Colonic mucosa (tissue), 4 donors: ENCODE results near the gene PGC. TPM values are rescaled to one million over a fixed set of nuclear protein-coding genes. Genes with fewer than 3 reads are reported as not detected.

Experiments used
- DNase-seq: peaks from one replicate; pipeline ENCODE4 v3.0.0-alpha.2; 2020
- H3K27ac ChIP-seq: fragments of 200-600 bp; one replicate; pipeline ENCODE4 v1.8.0; 2021
- H3K27me3 ChIP-seq: fragments of 200-600 bp; one replicate; pipeline ENCODE4 v1.8.0; 2021
- H3K36me3 ChIP-seq: fragments of 200-600 bp; one replicate; pipeline ENCODE4 v1.8.0; 2021
- H3K4me1 ChIP-seq: fragments of 200-600 bp; one replicate; pipeline ENCODE4 v1.8.0; 2021; ENCODE audit warnings: mild to moderate bottlenecking
- H3K4me3 ChIP-seq: fragments of 200-600 bp; one replicate; pipeline ENCODE4 v1.8.0; 2021
- H3K9ac ChIP-seq, 2 donors: one replicate each; pipeline ENCODE4 v1.7.0; 2013; ENCODE audit warnings: control low read depth in 2 of 2, low read depth in 2 of 2, low read length in 2 of 2
- H3K9me3 ChIP-seq: fragments of 200-600 bp; one replicate; pipeline ENCODE4 v1.8.0; 2021
- CTCF ChIP-seq: fragments of 200-600 bp; IDR thresholded peaks from one replicate; pipeline ENCODE4 v1.8.0; 2022; ENCODE audit warnings: antibody characterized with exemption, mild to moderate bottlenecking
- intact Hi-C: fragments of 100-400 bp; cut with DNase I; formaldehyde crosslinking; loops from one replicate; pipeline ENCODE4 v1.14.1; 2022
- total RNA-seq, 2 donors: library from RNA; stranded (reverse); fragmentation: NEBNext Ultra II Directional in 1 of 2; extraction: Animal tissue kit (Norgen Biotek cat#: 25700) in 1 of 2; gene quantifications; one replicate each; pipeline ENCODE4 v1.2.1, GENCODE V29; 2021
- donor health status: healthy.
- donor health status: DM: no; HTN: no; CAD: no.
- donor health status: DM: no; HTN: no; CAD: no.

Gene PGC
- total RNA-seq, 2 donors from 2014 or later = 1.7 TPM; not detected in 1

- H3K9ac ChIP-seq = no peak overlapping the region
- no peak for TF ChIP-seq CTCF
- H3K27me3 ChIP-seq = no peaks in the 10 kb centered on the region
- intact Hi-C loops = loop anchor here (10.0 kb wide), 2 partner anchors 167 to 407 kb away; no protein-coding TSS in a partner anchor
- H3K36me3 ChIP-seq = no peaks in the 10 kb centered on the region
- peaks cover 4% of the 10 kb centered on the region for H3K4me1 ChIP-seq
- H3K4me3 ChIP-seq = no peak overlapping the region
- no peaks in the 10 kb centered on the region for H3K9me3 ChIP-seq
- DNase-seq = no peak
- H3K27ac ChIP-seq = no peak overlapping the region
Measured at GRCh38 chr6:41771058-41771983, 24.1 kb upstream of the PGC start.

GRCh38 chr6:41770381-41771057, 23.3 kb upstream of the PGC start:
- Histone ChIP-seq H3K36me3 (no peaks in the 10 kb centered on the region), H3K9ac (no peak overlapping the region), H3K4me1 (peaks cover 4% of the 10 kb centered on the region), H3K27me3 (no peaks in the 10 kb centered on the region), H3K27ac (no peak overlapping the region), H3K9me3 (no peaks in the 10 kb centered on the region), H3K4me3 (no peak overlapping the region)
- DNase-seq = no peak
- intact Hi-C loops = loop anchor here (10.0 kb wide), 2 partner anchors 166 to 406 kb away; no protein-coding TSS in a partner anchor
- TF ChIP-seq CTCF = no peak

- H3K27me3 ChIP-seq = no peaks in the 10 kb centered on the region
- H3K4me3 ChIP-seq = no peak overlapping the region
- no peak for TF ChIP-seq CTCF
- intact Hi-C loops = no loop called here
- DNase-seq = no peak
- no peak overlapping the region for H3K27ac ChIP-seq
- H3K9me3 ChIP-seq = no peaks in the 10 kb centered on the region
- peaks cover 4% of the 10 kb centered on the region for H3K4me1 ChIP-seq
- H3K36me3 ChIP-seq = no peaks in the 10 kb centered on the region
- H3K9ac ChIP-seq = no peak overlapping the region
Measured at GRCh38 chr6:41769376-41769775, 22.2 kb upstream of the PGC start.

- Histone ChIP-seq H3K9me3 (no peaks in the 10 kb centered on the region), H3K4me3 (no peak overlapping the region), H3K9ac (no peak overlapping the region), H3K4me1 (peaks cover 4% of the 10 kb centered on the region), H3K36me3 (no peaks in the 10 kb centered on the region), H3K27ac (no peak overlapping the region), H3K27me3 (no peaks in the 10 kb centered on the region)
- peak; percentile 60 for DNase-seq
- intact Hi-C loops = no loop called here
- TF ChIP-seq CTCF = no peak
Measured at GRCh38 chr6:41768545-41769308, 21.5 kb upstream of the PGC start.
